NCI-H2081 (cell line): ENCODE measurements around the gene ELFN1.

Source experiments
- DNase-seq, 2 experiments: peaks; one replicate each; lab custom pipeline; 2025; lab: John Stamatoyannopoulos, UW

The ELFN1 gene

DNA sequence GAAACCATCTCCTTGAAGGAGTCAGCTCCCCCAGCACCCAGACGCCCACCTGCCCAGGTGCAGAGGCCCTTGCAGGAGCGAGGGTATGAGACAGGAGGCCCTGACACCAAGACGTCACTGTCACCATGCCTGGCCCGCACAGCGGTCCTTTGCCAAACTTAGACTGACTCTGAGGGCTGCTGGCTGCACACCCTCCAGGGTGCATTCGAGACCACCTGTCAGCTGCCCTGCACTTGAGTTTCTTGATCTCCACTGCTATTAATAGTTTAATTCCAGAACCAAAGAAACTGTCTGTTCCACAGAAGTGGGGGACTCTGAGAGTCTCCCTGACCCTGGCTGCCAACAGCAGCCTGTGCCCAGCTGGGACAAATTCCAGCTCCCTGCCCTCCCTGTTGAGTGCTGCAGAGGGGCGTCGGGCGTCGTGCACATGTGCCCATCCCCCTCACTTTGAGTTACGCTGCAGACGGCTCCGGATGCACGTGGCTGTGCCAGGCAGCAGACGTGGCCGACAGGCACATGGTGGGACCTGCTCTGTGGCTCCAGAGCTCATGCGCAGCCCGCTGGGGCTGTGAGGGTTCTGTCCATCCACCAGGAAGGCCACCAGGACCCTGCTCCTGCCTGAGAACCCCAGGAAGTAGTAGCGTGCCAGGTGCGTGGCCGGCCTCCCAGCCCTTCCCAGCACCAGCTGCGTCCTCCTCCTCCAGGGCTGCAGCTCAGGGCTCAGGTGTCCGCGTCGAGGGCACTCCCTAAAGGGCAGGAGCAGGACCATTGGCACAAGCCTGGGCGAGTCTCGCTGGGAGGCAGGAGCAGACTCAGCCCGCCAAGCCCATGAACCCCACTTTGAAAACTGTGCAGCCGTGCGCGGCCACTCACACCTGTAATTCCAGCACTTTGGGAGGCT, 24.8 kb downstream of the ELFN1 start:
- DNase-seq: no peak

DNA sequence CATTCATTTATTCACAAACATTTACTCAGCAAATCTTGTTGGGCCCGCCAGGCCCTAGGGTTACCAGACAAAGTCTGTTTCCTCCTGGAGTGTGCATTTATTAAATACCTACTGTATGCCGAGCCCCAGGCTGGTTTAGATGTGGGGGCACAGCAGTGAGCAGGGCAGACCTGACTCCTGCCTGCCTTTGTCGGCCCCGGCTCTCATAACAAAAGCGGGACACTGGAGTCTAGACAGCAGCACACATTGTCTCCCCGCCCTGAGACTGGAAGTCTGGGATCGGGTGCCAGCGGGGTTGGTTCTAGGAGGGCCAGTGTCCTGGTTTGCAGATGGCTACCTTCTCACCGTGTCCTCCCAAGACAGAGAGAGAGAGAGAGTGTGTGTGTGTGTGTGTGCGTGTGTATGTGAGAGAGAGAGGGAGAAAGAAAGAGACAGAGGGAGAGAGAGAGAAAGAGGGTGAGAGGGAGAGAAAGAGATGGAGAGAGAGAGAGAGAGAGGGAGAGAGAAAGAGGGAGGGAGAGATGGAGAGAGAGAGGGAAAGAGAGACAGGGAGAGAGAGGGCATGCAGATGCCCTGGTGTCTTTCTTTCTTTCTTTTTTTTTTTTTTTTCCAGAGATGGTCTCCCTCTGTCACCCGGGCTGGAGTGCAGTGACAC, 25.9 kb downstream of the ELFN1 start:
- DNase-seq: no peak

DNA sequence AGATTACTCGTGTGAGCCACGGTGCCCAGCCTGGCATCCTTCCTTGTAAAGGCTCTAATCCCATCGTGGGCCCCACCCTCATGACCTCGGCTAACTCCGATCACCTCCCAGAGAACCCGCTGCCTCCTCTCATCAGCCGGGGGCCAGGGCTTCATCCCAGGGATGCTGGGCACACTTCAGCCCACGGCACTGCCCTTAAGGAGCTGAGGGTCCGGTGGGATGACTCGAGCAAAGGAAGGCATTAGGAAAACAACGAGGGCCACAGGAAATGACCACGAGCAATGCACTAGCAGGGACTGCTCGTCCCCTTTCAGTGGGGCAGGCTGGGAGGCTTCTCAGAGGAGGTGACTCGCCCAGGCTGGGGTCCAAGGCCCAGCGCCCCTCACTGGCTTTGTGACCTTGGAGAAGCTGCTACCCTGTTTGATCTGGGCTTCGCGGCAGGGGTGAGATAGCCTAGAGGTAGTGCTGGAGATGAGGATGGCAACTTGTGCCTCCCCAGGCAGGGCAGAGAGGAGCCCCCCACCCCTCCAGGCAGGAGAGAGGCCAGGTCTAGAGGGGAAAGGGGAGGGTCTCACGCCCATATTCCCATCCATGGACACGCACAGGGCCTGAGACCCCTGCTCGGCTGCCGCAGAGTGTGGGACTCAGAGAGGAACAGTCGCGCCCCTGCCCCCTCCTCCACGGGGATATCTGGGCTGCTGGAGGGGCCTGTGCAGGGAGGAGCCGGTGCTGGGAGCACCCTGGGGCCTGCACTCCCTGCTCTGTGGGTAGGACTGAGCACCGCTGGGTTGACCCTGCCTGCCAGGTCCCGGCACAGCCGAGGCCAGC, 26.8 kb downstream of the ELFN1 start:
- no peak for DNase-seq

DNA sequence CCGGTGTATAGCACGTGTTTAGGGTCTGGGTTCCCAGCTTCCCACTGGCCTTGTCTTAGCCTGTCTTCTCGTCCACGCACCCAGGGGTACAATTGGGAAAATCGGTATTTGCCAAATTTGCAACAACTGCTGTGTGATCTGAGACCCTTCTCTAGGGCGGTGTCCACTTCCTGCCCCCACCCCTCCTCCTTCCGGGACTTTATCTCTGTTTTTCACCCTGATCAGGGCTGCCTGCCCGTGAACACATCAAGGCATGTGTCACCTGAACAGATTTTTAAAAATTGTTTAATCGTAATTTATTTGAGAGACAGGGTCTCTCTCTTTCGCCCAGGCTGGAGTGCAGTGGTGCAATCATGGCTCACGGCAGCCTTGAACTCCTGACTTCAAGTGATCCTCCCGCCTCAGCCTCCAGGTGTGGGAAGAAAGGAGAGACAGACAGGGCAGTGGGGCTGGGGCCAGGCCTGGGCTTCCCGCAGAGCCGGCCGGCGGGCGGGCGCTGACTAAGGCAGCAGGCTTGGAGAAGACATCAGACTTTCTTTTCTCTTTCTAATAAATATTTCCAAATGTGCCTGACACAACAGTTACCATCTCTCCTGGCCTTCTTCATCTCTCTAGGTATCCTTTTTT, 27.5 kb downstream of the ELFN1 start:
- DNase-seq: no peak

DNA sequence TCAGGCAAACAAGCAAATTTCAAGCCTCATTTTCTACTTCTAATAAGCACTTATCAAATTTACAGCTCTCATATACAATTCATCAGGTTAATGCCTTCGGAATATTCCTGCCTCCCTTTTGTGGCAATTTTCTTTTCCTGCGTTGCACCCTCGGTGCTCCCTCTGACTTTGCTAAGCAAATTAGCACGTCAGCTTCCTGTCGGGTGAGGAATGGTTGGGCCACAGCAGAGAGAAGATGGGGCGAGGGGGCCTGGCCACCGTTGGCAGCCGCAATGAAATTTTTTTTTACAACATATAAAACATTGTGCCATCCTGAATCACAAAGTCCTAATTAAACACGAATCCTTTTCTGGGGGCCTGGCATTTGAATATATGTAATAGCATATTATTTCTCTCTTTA, 28.1 kb downstream of the ELFN1 start:
- DNase-seq: peak in 1 of 2 experiments; percentile 10

DNA sequence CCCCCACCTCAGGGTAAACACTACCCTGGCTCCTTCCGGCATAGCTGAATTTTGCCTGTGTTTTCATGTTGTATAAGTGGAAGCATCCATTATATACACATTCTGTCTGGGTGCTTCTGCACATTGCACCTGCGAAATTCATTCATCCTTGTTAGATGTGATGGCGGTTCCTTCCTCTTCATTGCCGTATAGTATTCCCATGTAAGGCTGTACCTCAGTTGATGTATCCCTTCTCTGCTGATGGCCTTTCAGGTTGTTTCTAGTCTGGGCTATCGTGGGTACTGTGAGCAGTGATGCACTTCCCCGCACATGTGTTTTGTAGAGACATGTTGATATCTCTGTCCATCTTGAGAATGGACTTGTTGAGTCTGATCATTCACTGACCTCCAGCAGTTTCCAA, 28.9 kb downstream of the ELFN1 start:
- DNase-seq: no peak

DNA sequence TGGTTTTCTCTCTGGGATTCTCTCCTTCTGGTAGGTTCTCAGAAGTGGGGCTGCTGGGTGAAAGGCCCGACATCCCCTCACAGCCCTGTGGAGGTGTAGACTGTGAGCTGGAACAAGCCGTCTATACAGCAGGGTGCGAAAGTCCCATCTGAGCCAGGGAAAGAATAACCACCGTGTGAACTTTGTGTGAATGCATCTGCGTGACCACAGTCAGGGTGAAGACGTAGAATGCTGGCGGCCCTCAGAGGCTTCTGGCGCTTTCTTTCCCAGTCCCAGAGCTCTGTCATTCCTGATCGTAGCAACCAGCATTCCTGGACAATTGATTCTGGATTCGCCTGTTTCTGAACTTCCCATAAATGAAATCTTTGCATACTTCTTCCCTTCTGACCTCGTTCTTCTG, 30.0 kb downstream of the ELFN1 start:
- no peak for DNase-seq

DNA sequence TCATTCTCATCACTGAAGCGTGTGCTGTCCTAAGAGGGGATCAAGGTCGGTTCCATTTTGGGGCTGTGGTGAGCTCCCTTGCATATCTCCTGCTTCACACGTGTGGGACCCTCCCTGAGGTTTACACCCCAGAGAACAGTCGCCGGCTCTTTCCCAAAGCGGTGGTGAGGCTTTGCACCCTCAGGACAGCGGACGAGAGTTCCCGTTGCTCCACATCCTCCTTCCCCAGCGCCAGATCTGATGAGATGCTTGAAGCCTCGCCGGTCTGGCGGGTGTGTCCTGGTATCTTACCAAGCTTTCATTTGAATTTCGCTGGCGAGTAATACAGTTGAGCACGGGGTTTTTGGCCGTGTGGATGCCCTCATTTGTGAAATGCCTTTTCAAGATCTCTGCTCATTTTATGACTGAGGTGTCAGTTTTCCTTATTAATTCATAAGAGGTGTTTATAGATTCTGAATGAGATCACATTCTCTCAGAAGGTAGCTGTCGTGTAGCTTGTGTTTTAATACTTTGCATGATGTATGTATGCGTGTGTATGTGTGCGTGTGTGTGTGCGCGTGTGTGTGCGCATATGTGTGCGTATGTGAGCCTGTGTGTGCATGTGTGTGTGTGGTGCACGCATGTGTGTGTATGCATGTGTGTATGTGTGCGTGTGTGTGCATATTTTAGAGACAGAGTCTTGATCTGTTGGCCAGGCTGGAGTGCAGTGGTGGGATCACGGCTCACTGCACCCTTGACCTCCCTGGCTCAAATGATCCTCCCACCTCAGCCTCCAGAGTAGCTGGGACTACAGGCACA, 30.7 kb downstream of the ELFN1 start:
- DNase-seq: no peak

DNA sequence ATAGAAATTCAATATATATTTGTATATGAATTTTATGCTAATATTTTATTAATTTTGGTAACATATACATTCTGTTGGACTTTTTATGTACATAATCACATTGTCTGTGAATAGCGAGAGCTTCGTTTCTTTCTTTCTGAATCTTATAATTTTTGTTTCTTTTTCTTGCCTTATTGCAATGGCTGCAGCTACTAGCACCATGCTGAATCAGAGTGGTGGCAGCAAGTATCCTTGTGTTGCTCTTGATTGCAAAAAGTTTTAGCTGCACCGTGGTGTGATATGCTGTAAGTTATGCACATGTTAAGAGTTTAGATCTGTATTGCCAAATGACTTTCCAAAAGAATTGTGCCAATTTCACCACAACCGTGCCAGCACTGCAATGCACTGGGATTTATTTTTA, 32.6 kb downstream of the ELFN1 start:
- no peak for DNase-seq

DNA sequence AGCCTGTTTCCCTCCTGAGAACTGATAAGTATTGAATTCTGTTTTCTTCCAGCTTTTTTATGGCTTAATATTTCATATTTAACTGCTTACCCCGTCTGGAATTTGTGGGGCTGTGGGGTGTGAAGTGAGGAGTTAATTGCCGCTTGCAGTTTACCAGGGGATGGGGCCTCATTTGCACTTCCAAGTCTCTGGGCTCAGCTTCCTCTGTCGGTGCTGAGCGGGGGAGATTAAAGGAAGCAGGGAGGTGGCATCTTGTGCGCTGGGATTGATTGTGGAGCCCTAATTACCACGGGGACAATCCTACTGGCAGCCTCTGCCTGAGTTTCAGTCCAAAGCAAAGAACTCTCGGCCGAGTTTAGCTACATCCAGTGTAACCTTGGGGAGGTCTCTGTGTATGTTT, 33.4 kb downstream of the ELFN1 start:
- no peak for DNase-seq

DNA sequence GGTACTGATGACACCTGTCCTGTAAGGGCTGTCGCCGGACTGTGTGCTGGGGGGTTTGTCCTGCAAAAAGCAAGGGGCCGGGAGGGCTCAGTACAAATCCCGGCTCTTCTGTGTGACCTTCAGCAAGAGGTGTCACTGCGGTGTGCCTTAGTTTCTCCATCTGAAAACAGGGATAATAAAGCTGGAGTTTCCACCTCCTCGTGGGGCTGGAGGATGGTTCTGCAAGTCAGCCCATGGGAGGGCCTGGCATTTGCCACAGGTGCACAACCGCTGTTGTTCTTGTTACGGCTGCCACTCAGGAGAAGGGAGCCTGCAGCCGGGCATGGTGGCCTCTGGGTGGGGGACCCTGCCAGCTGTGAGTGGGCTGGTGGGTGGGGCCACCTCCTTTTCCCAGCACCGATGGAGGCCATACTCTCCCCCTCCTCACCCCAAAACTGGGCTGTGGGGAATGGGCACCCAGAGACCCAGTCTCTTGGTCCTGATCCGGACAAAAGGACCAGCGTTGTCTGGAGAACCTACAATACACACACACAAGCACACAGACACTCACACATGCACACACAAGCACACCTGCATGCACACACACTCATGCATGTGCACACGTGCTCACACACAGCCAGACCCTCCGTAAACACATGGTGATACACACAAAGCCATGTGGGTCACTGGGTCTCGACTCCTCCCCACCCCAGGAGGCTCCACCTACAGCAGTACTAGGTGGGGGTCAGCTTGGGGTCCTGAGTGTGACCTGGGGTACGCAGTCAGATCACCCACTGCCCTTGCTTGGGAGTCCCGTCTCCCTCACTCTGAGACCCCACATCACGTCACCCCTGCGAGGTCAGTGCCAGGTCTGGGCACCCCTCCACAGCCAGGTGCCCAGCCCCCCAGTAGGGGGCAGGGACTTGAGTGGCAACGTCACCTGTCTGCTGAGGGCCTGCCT, 34.1 kb downstream of the ELFN1 start:
- DNase-seq: no peak

DNA sequence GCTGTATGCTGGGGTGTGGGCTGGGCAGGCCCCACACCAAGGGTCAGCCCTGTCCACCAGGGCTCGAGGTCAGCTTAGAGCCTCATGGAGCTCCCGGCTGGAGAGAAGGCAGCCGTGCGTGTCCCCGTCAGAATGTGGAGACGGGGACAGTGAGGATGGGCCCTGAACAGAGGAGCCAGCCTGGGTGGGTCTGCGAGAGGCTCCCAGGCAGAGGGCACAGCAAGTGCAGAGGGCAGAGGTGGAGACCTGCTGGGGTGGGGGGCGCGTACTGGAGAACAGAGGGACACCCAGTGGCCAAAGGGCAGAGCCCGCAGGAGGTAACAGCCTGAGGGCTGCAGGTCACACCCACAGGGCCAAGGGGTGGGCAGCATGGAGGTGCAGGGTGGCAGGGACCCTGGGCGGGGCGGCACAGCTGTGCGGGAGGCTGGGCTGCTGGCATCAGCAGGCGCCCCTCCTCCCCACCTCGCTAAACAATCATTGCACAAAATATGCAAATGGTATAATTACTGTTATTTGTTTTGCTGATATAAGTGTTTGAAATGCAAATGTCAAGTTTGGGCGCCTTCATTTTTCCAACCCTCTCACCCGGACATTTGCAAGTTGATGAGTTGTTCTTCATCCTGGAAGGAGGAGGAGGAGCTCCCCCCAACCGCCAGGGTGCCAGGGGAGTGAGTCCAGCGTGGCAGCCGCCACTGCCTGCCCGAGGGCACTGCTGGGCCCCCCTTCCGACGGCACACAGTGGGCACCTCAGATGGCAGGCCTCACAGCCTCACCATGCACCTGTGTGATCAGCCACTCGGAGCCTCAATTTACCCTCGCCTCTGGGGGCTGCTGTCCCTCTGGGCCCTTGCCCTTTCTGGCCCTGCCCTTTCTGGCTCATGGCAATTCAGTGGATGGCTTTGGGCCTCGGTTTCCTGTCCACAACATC, 35.0 kb downstream of the ELFN1 start:
- DNase-seq: no peak

DNA sequence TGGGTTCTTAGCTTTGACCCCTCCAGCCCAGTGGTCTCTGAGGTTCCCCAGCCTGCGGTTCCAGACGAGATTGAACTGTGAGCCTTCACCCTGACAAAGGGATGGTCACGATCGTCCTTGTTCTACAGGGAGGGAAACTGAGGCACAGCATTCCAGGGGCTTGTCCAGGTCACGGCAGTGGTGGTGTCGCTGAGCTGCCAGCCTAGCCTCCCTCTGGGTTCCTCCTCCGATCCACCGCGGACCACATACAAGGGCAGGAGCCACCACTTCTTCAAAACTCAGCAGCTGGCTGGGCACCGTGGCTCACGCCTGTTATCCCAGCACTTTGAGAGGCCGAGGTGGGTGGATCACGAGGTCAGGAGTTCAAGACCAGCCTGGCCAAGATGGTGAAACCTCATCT, 35.8 kb downstream of the ELFN1 start:
- DNase-seq: no peak

DNA sequence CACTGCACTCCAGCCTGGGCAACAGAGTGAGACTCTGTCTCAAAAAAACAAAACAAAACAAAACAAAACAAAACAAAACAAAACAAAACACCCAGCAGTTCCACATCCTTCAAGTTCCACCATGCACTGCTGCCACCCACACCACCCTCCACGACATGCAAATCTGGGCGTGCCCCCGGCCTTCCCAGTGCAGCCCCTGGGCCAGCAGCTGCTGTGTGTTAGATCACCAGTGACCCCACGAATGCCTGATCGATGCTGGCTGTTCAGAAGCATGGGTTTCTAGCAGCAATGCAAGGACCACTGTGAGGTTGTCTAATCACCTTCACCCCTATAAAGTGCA, 36.3 kb downstream of the ELFN1 start:
- DNase-seq: no peak

DNA sequence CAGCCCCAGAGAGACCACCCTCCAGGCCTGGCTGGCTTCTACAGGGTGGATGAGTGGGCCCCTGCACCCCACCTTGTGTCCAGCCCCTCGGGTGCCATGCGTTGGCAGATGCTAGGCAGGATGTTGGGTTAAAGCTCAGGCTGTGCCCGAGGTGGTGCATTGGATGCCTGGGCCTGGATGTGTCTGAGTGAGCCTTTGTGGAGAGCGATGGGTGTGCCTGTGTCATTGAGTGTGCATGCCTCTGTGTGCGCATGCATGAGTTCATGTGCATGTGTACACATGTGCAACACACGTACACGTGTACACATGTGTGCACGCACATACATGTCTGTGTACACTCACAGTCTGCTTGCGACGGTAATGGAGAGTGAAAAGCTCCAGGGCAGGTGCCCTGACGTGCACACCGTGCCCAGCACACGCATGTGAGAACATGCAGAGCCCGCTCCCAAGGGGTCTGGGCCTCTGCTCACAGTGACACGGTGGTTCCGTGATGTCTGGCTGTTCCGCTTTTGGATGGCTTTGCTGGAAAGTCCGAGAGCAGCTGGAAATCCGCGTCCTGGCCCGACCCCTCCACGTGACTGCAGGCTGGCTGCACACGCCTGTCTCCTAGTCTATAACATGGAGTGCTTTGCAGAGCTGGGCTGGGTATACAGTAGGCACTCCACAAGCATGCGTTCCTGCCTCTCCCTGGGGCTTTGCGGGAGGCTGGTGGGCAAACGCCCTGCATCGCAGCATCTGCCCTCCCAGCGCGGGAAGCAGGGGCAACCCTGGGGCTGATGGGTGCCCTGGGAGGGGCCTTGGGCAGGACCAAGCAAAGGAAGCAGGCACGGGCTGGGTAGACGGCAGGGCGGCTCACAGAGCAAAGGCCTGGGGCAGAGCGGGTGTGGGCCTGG, 36.9 kb downstream of the ELFN1 start:
- DNase-seq: no peak

DNA sequence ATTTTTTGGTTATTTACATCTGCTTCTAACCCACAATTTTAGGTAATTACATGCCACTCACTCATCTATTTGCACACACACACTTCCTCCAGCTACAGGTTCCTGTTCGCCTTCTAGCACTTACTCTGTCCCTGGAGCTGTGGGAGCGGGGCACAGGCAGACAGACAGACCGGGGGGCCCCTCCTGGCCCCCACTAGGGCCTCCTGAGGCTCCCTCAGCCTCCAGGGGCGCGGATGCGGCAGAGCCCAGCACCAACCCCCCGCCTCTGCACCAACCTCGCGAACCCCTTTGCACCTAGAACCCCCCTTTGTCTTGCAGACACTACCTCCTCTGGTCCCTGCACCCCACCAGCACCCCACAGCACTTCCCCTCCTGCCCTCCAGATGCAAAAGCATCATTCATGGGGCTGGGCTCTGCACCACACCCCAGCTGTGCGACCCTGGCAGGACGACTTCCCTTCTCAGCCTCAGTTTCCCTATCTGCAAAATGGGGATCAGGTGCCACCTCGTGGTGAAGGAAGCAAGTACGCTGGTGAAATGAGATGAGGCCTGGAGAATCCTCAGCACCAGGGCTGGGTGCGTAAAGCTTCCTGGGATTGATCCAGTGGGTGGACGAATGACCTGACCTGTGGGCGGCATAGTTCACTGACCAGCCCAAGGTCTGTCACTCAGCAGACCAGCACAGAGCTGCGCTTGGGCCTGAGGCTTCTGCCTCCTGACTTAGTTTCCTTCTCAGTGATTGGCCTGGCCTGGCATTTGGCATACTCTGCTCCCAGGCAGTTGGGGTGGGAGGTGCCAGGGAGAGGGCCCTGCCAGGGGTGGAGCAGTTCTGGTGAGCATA, 37.9 kb downstream of the ELFN1 start:
- DNase-seq: no peak

DNA sequence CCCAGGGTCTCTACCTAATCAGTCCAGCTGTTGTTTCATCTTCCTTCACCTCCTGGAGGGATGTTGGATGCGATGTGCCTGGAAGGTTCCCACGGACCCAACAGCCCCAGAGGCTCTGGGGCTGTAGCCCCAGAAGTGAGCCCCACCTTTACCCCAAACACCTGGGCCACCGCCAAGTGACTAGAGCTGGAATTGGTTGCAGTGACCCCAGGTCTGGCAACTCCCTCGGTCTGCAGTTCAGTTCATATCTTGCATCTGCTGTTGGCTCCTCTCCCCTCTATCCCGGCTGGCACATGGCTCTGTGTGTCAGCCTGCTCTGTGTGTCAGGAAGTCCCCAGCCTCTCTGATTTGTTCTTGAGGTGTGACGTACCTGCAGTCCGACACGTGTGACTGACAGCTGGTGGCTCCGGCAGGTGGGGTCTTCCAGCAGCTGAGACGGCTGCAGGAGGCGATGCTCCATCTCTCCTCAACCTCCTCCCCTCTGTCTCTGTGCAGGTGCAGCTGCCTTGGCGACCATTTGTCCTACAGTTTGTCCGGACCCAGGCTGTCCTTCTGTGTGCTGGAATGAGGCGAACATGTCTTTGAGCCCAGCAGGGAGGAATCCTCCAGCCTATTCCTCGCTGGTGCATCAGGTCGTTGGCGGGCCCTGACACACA, 38.6 kb downstream of the ELFN1 start:
- DNase-seq: no peak
